CD14-positive monocyte (primary cell): ENCODE measurements around the gene PPM1H. TPM values are rescaled to one million over a fixed set of nuclear protein-coding genes. Genes with fewer than 3 reads are reported as not detected.

Source experiments
- DNase-seq, 3 donors: peaks; one replicate each; pipeline ENCODE4 v3.0.0-alpha.2; 2011 to 2022
- H2AFZ ChIP-seq: 2 replicates; pipeline ENCODE4 v1.6.0; 2012; ENCODE audit warnings: mild to moderate bottlenecking, low read depth, low read length, inconsistent platforms; ENCODE audit not compliant: insufficient read depth, poor library complexity, severe bottlenecking
- H3K27ac ChIP-seq, 2 donors: 1 replicate in 1 of 2; 2 replicates in 1 of 2; pipeline ENCODE4 v1.5.1; 2012 to 2013; ENCODE audit warnings: low read length in 2 of 2, control low read depth in 1 of 2, inconsistent platforms in 1 of 2, low read depth in 1 of 2, mild to moderate bottlenecking in 1 of 2
- H3K27me3 ChIP-seq, 2 donors: one replicate each; pipeline versions ENCODE4 v1.6.0 to v1.6.1; 2011 to 2013; ENCODE audit warnings: low read length in 2 of 2; ENCODE audit not compliant: control insufficient read depth in 2 of 2, insufficient read depth in 2 of 2
- H3K36me3 ChIP-seq, 2 donors: replicated peaks in 1 of 2; 1 replicate in 1 of 2; 2 replicates in 1 of 2; pipeline versions ENCODE4 v1.5.1 to v1.6.1; 2012 to 2013; ENCODE audit warnings: low read length in 2 of 2, control low read depth in 1 of 2, inconsistent platforms in 1 of 2, mild to moderate bottlenecking in 1 of 2; ENCODE audit not compliant: insufficient read depth in 2 of 2, control insufficient read depth in 1 of 2
- H3K4me1 ChIP-seq, 2 donors: 1 replicate in 1 of 2; 2 replicates in 1 of 2; pipeline versions ENCODE4 v1.5.1 to v1.6.1; 2012 to 2013; ENCODE audit warnings: low read length in 2 of 2, control low read depth in 1 of 2, inconsistent platforms in 1 of 2, mild to moderate bottlenecking in 1 of 2, moderate library complexity in 1 of 2; ENCODE audit not compliant: insufficient read depth in 2 of 2, control insufficient read depth in 1 of 2
- H3K4me2 ChIP-seq: replicated peaks from 2 replicates; pipeline ENCODE3; 2012; ENCODE audit warnings: low read length, moderate library complexity, mild to moderate bottlenecking; ENCODE audit not compliant: poor library complexity, severe bottlenecking; ENCODE audit errors: extremely low read depth
- H3K4me3 ChIP-seq, 3 experiments: fragments of 200-600 bp in 1 of 3; sonication (generic) in 1 of 3; replicated peaks in 1 of 3; 1 replicate in 2 of 3; 2 replicates in 1 of 3; pipeline ENCODE4 v1.5.1; 2011 to 2013; ENCODE audit warnings: low read length in 3 of 3, mild to moderate bottlenecking in 3 of 3, control low read depth in 2 of 3, low read depth in 2 of 3, inconsistent platforms in 1 of 3, moderate library complexity in 1 of 3
- H3K79me2 ChIP-seq: 2 replicates; pipeline ENCODE4 v1.6.0; 2012; ENCODE audit warnings: mild to moderate bottlenecking, control low read depth, inconsistent platforms, low read length, moderate library complexity; ENCODE audit not compliant: insufficient read depth
- H3K9ac ChIP-seq: 2 replicates; pipeline ENCODE4 v1.6.0; 2017; ENCODE audit warnings: low read length, mild to moderate bottlenecking; ENCODE audit not compliant: insufficient read depth, poor library complexity, severe bottlenecking
- H3K9me3 ChIP-seq, 2 donors: replicated peaks in 1 of 2; 1 replicate in 1 of 2; 2 replicates in 1 of 2; pipeline versions ENCODE4 v1.5.1 to v1.6.1; 2012 to 2013; ENCODE audit warnings: low read length in 2 of 2, control low read depth in 1 of 2; ENCODE audit not compliant: control insufficient read depth in 1 of 2, insufficient read depth in 1 of 2
- H4K20me1 ChIP-seq: 2 replicates; pipeline ENCODE4 v1.6.0; 2012; ENCODE audit warnings: mild to moderate bottlenecking, low read length, control low read depth, moderate library complexity; ENCODE audit not compliant: insufficient read depth
- H3K27ac Mint-ChIP-seq, 7 donors: one replicate each; pipeline ENCODE4 v1.8.0; 2020; ENCODE audit warnings: mild to moderate bottlenecking in 7 of 7, mixed read lengths in 7 of 7, moderate library complexity in 6 of 7, inconsistent platforms in 2 of 7
- H3K27me3 Mint-ChIP-seq, 3 donors: one replicate each; pipeline ENCODE4 v1.8.0; 2021 to 2022; ENCODE audit warnings: low read depth in 3 of 3, mild to moderate bottlenecking in 3 of 3, mixed read lengths in 3 of 3, moderate library complexity in 3 of 3, inconsistent platforms in 1 of 3
- H3K36me3 Mint-ChIP-seq, 2 donors: one replicate each; pipeline ENCODE4 v1.8.0; 2020; ENCODE audit warnings: mixed read lengths in 2 of 2, inconsistent platforms in 1 of 2, mild to moderate bottlenecking in 1 of 2
- H3K4me1 Mint-ChIP-seq: one replicate; pipeline ENCODE4 v1.8.0; 2020; ENCODE audit warnings: mild to moderate bottlenecking, mixed read lengths
- H3K4me3 Mint-ChIP-seq, 2 donors: one replicate each; pipeline ENCODE4 v1.8.0; 2020; ENCODE audit warnings: mild to moderate bottlenecking in 2 of 2, mixed read lengths in 2 of 2, moderate library complexity in 1 of 2
- H3K9me3 Mint-ChIP-seq, 7 donors: one replicate each; pipeline ENCODE4 v1.8.0; 2020 to 2022; ENCODE audit warnings: mixed read lengths in 7 of 7, mild to moderate bottlenecking in 6 of 7, moderate library complexity in 6 of 7, inconsistent platforms in 2 of 7
- WGBS: methylation state at CpG from one replicate; pipeline ENCODE4 v1.1.5; 2013; ENCODE audit warnings: missing lambda C conversion rate; ENCODE audit not compliant: insufficient coverage; 5-methylcytosine and 5-hydroxymethylcytosine counted together
- intact Hi-C, 2 donors: fragments of 100-400 bp; cut with micrococcal nuclease; formaldehyde crosslinking; loops; one replicate each; pipeline versions ENCODE4 v1.15.0 to v1.15.1; 2023
- polyA plus RNA-seq, 3 donors: library from polyadenylated mRNA; depleted of rRNA in 1 of 3; unstranded in 2 of 3; stranded (reverse) in 1 of 3; fragments of 300-500 nt in 2 of 3; fragments of >200 nt in 1 of 3; fragmentation: Illumina TruSeq in 2 of 3; gene quantifications; 1 replicate in 2 of 3; 2 replicates in 1 of 3; pipeline ENCODE4 v1.2.3, GENCODE V29; 2012 to 2021
- TF ChIP-seq, protein P1 (sequence below): fragments of 200-600 bp; IDR thresholded peaks from one replicate; pipeline ENCODE4 v1.8.0; 2022; ENCODE audit warnings: antibody characterized with exemption, mild to moderate bottlenecking

PPM1H gene
- polyA plus RNA-seq, 3 donors = 1.5 to 2.8 (median 1.9) TPM

DNA sequence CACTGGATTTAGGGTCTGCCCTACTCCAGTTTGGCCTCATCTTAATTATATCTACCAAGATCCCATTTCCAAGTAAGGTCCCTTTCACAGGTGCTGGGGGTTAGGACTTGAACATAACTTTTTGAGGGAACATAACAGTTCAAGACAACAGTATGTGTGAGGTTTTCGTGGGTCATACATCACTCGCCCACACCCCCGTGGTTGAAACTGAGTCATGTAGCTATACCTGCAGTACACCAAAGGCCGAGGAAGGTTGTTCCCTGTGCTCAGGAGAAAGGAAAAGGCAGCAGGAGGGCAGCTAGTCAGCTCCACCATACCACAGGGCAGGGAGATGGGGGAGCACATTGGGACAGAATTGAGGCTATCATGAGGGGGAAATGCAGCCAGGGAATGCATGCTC lies 167.0 kb downstream of the PPM1H start:
- Mint-ChIP-seq H3K27me3 (no peaks in the 10 kb centered on the region), H3K9me3 (peaks cover 0 to 5% (median 0%) of the 10 kb centered on the region in 7 donors), H3K27ac (no peak overlapping the region), H3K4me3 (no peak overlapping the region), H3K36me3 (peaks cover 6% of the 10 kb centered on the region in 2 donors), H3K4me1 (peaks cover 6% of the 10 kb centered on the region)
- TF ChIP-seq, protein P1, sequence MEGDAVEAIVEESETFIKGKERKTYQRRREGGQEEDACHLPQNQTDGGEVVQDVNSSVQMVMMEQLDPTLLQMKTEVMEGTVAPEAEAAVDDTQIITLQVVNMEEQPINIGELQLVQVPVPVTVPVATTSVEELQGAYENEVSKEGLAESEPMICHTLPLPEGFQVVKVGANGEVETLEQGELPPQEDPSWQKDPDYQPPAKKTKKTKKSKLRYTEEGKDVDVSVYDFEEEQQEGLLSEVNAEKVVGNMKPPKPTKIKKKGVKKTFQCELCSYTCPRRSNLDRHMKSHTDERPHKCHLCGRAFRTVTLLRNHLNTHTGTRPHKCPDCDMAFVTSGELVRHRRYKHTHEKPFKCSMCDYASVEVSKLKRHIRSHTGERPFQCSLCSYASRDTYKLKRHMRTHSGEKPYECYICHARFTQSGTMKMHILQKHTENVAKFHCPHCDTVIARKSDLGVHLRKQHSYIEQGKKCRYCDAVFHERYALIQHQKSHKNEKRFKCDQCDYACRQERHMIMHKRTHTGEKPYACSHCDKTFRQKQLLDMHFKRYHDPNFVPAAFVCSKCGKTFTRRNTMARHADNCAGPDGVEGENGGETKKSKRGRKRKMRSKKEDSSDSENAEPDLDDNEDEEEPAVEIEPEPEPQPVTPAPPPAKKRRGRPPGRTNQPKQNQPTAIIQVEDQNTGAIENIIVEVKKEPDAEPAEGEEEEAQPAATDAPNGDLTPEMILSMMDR = no peak
- no peaks in the 10 kb centered on the region for H3K27me3 ChIP-seq
- no peak for DNase-seq
- H3K79me2 ChIP-seq = no peaks in the 10 kb centered on the region
- H3K36me3 ChIP-seq = no peaks in the 10 kb centered on the region
- no peak overlapping the region for H3K9ac ChIP-seq
- H3K4me1 ChIP-seq = no peaks in the 10 kb centered on the region
- 95% methylated on average over 4 of the region's 4 CpGs for WGBS
- intact Hi-C loops = no loop called here
- H3K4me3 ChIP-seq = no peak overlapping the region
- no peaks in the 10 kb centered on the region for H4K20me1 ChIP-seq
- no peak overlapping the region for H3K27ac ChIP-seq
- no peak overlapping the region for H2AFZ ChIP-seq
- H3K9me3 ChIP-seq = no peaks in the 10 kb centered on the region
- no peak overlapping the region for H3K4me2 ChIP-seq

DNA sequence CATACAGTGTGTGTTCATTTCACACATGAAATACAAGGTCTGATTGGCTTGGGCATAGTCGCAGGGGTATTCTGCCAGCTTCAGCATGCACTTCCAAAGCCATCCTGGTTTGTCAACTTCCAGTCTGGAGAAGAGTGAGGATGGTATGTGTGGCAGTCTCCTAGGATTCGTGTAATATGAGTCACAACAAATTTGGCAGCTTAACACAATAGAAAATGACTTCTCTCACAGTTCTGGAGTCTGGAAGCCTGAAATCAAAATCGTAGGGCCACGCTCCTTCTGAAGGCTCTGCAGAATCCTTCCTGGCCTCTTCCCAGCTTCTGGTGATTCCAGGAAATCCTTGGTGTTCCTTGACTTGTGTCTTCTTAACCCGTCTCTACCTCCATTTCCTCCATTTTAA lies 167.5 kb downstream of the PPM1H start:
- intact Hi-C loops = no loop called here
- H3K36me3 Mint-ChIP-seq = peaks cover 4 to 7% of the 10 kb centered on the region in 2 donors
- Histone ChIP-seq H3K9me3 (no peaks in the 10 kb centered on the region), H3K9ac (no peak overlapping the region), H3K4me1 (no peaks in the 10 kb centered on the region), H4K20me1 (no peaks in the 10 kb centered on the region), H3K36me3 (no peaks in the 10 kb centered on the region), H2AFZ (no peak overlapping the region), H3K4me2 (no peak overlapping the region), H3K27ac (no peak overlapping the region), H3K79me2 (no peaks in the 10 kb centered on the region), H3K4me3 (no peak overlapping the region), H3K27me3 (no peaks in the 10 kb centered on the region)
- no peak overlapping the region for H3K27ac Mint-ChIP-seq
- H3K27me3 Mint-ChIP-seq = no peaks in the 10 kb centered on the region
- WGBS = 100% methylated on average over 3 of the region's 5 CpGs
- DNase-seq = no peak
- peaks cover 0 to 2% (median 0%) of the 10 kb centered on the region in 7 donors for H3K9me3 Mint-ChIP-seq
- peaks cover 2% of the 10 kb centered on the region for H3K4me1 Mint-ChIP-seq
- TF ChIP-seq, protein P1 = no peak
- no peak overlapping the region for H3K4me3 Mint-ChIP-seq
